ENCODE results near the gene AFF2. TPM values are rescaled to one million over a fixed set of nuclear protein-coding genes. Genes with fewer than 3 reads are reported as not detected.

Gene AFF2
- total RNA-seq, 3 donors from 2014 or later (not counting 1 experiment from before 2014, with no cell fraction given): 0.24 to 4.8 (median 0.79) TPM

GRCh38 chrX:149043401-149043800 is 543.0 kb downstream of the AFF2 start:
- intact Hi-C loops (cut with micrococcal nuclease): no loop called here
- Mint-ChIP-seq H3K4me1 (no peaks in the 10 kb centered on the region), H3K9me3 (no peaks in the 10 kb centered on the region), H3K27me3 (ENCODE audit: low read depth in 2 of 2) (peaks cover 0 to 6% of the 10 kb centered on the region in 2 donors), H3K27ac (no peak overlapping the region), H3K36me3 (no peaks in the 10 kb centered on the region), H3K4me3 (no peak overlapping the region)
- no peak overlapping the region for H3K4me3 ChIP-seq (ENCODE audit: low read length)
- 89% methylated on average over 2 of the region's 3 CpGs for WGBS (ENCODE audit: insufficient coverage)
- no peak overlapping the region for H3K27ac ChIP-seq (ENCODE audit: low read length)
- TF ChIP-seq CTCF (IDR thresholded peaks at IDR 0.05): no peak
- no peak for ATAC-seq
- no peaks in the 10 kb centered on the region for H3K4me1 ChIP-seq (ENCODE audit: control insufficient read depth, insufficient read depth, low read length)
- no peaks in the 10 kb centered on the region for H3K9me3 ChIP-seq (ENCODE audit: control insufficient read depth, insufficient read depth, low read length)
- no peaks in the 10 kb centered on the region for H3K27me3 ChIP-seq (ENCODE audit: control insufficient read depth, insufficient read depth, low read length)
- no peaks in the 10 kb centered on the region for H3K36me3 ChIP-seq (ENCODE audit: control insufficient read depth, insufficient read depth, low read length)
- no peak for DNase-seq

DNA sequence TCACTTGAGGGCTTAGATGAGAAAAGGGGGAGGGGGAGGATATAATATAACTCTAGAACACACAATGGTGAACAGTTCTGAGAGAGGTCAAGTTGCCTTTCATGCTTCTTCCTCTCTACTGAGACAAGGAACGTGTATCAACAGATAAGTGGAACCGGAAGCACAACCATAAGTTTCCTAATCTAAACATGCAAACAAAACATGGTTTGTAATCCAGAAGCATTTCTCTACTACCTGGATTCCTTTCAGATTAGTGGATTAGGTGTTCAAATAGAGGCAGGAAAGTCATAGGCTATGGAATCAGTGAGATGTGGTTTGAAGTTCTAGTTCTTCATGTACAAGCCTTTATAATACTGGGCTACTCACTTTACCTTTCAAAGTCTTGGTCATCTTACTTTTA is 544.1 kb downstream of the AFF2 start:
- Mint-ChIP-seq H3K36me3 (no peaks in the 10 kb centered on the region), H3K9me3 (no peaks in the 10 kb centered on the region), H3K4me3 (no peak overlapping the region), H3K4me1 (no peaks in the 10 kb centered on the region), H3K27ac (no peak overlapping the region), H3K27me3 (ENCODE audit: low read depth in 2 of 2) (no peaks in the 10 kb centered on the region)
- Histone ChIP-seq H3K27ac (ENCODE audit: low read length) (no peak overlapping the region), H3K4me1 (ENCODE audit: control insufficient read depth, insufficient read depth, low read length) (no peaks in the 10 kb centered on the region), H3K36me3 (ENCODE audit: control insufficient read depth, insufficient read depth, low read length) (no peaks in the 10 kb centered on the region), H3K9me3 (ENCODE audit: control insufficient read depth, insufficient read depth, low read length) (no peaks in the 10 kb centered on the region), H3K27me3 (ENCODE audit: control insufficient read depth, insufficient read depth, low read length) (no peaks in the 10 kb centered on the region), H3K4me3 (ENCODE audit: low read length) (no peak overlapping the region)
- TF ChIP-seq CTCF (IDR thresholded peaks at IDR 0.05): no peak
- intact Hi-C loops (cut with micrococcal nuclease): no loop called here
- DNase-seq: no peak
- 100% methylated on average over 1 of the region's 2 CpGs for WGBS (ENCODE audit: insufficient coverage)
- no peak for ATAC-seq

GRCh38 chrX:149045645-149046210 is 545.3 kb downstream of the AFF2 start:
- H3K4me3 Mint-ChIP-seq: no peak overlapping the region
- no peak for ATAC-seq
- TF ChIP-seq CTCF (IDR thresholded peaks at IDR 0.05): no peak
- no peaks in the 10 kb centered on the region for H3K9me3 Mint-ChIP-seq
- Histone ChIP-seq H3K4me1 (ENCODE audit: control insufficient read depth, insufficient read depth, low read length) (no peaks in the 10 kb centered on the region), H3K27me3 (ENCODE audit: control insufficient read depth, insufficient read depth, low read length) (no peaks in the 10 kb centered on the region), H3K4me3 (ENCODE audit: low read length) (no peak overlapping the region), H3K36me3 (ENCODE audit: control insufficient read depth, insufficient read depth, low read length) (no peaks in the 10 kb centered on the region), H3K9me3 (ENCODE audit: control insufficient read depth, insufficient read depth, low read length) (no peaks in the 10 kb centered on the region), H3K27ac (ENCODE audit: low read length) (no peak overlapping the region)
- H3K4me1 Mint-ChIP-seq: no peaks in the 10 kb centered on the region
- no peak for DNase-seq
- H3K27me3 Mint-ChIP-seq (ENCODE audit: low read depth in 2 of 2): no peaks in the 10 kb centered on the region
- WGBS (ENCODE audit: insufficient coverage): 100% methylated on average over 1 of the region's 1 CpG
- H3K36me3 Mint-ChIP-seq: no peaks in the 10 kb centered on the region
- H3K27ac Mint-ChIP-seq: no peak overlapping the region
- intact Hi-C loops (cut with micrococcal nuclease): no loop called here
